Smooth muscle cell (in vitro differentiated cells): Measurements from ENCODE around the gene CASZ1. TPM values are rescaled to one million over a fixed set of nuclear protein-coding genes. Genes with fewer than 3 reads are reported as not detected.

Source experiments
- DNase-seq: peaks from one replicate; lab custom pipeline; 2025; ENCODE audit not compliant: unreplicated experiment; lab: John Stamatoyannopoulos, UW
- H2AFZ ChIP-seq: fragments of 200-600 bp; sonication (generic); 2 replicates; pipeline ENCODE4 v1.6.0; 2016; ENCODE audit warnings: antibody characterized with exemption, low read depth, mild to moderate bottlenecking
- H3F3A ChIP-seq: fragments of 200-600 bp; sonication (generic); 2 replicates; pipeline ENCODE4 v1.6.0; 2017; ENCODE audit warnings: antibody characterized with exemption, low read depth
- H3K27ac ChIP-seq: fragments of 200-600 bp; sonication (generic); 2 replicates; pipeline ENCODE4 v1.5.1; 2016; ENCODE audit warnings: low read depth, mild to moderate bottlenecking
- H3K27me3 ChIP-seq: fragments of 200-600 bp; sonication (generic); 2 replicates; pipeline ENCODE4 v1.6.1; 2016; ENCODE audit warnings: low read depth, mild to moderate bottlenecking
- H3K36me3 ChIP-seq: fragments of 200-600 bp; sonication (generic); 2 replicates; pipeline ENCODE4 v1.5.1; 2016; ENCODE audit warnings: low read depth
- H3K4me1 ChIP-seq: fragments of 200-600 bp; sonication (generic); 2 replicates; pipeline ENCODE4 v1.5.1; 2016; ENCODE audit warnings: low read depth
- H3K4me2 ChIP-seq: fragments of 200-600 bp; sonication (generic); 2 replicates; pipeline ENCODE4 v1.6.0; 2016; ENCODE audit warnings: mild to moderate bottlenecking
- H3K4me3 ChIP-seq: fragments of 200-600 bp; sonication (generic); 2 replicates; pipeline ENCODE4 v1.5.1; 2016; ENCODE audit warnings: mild to moderate bottlenecking
- H3K79me2 ChIP-seq: fragments of 200-600 bp; sonication (generic); 2 replicates; pipeline ENCODE4 v1.6.0; 2016; ENCODE audit warnings: low read depth, mild to moderate bottlenecking
- H3K9ac ChIP-seq: fragments of 200-600 bp; sonication (generic); 2 replicates; pipeline ENCODE4 v1.6.0; 2016; ENCODE audit warnings: low read depth
- H3K9me3 ChIP-seq: fragments of 200-600 bp; sonication (generic); replicated peaks from 2 replicates; pipeline ENCODE4 v1.5.1; 2016; ENCODE audit warnings: low read depth
- H4K20me1 ChIP-seq: fragments of 200-600 bp; sonication (generic); 2 replicates; pipeline ENCODE4 v1.6.0; 2016; ENCODE audit warnings: low read depth
- CTCF ChIP-seq: fragments of 200-600 bp; sonication (generic); IDR thresholded peaks from 2 replicates; pipeline ENCODE4 v1.5.1; 2017; ENCODE audit warnings: borderline replicate concordance, mild to moderate bottlenecking, antibody characterized with exemption; ENCODE audit not compliant: insufficient read depth, poor library complexity, severe bottlenecking
- WGBS: methylation state at CpG from one replicate; pipeline ENCODE4 v1.1.7; 2016; ENCODE audit warnings: low lambda C conversion rate; 5-methylcytosine and 5-hydroxymethylcytosine counted together
- polyA plus RNA-seq: library from polyadenylated mRNA; unstranded; fragments of >200 nt; fragmentation: Nextera tagmentation; extraction: Ambion mirVana; gene quantifications from 2 replicates; pipeline ENCODE4 v1.2.1, GENCODE V29; 2016
- total RNA-seq: library from RNA; depleted of rRNA; stranded (reverse); fragments of >200 nt; gene quantifications from 2 replicates; pipeline ENCODE4 v1.2.3, GENCODE V29; 2014

Gene CASZ1
- total and polyA plus RNA-seq, 2 experiments from 2014 or later: 0.70 to 1.9 TPM

GRCh38 chr1:10677491-10678391, 118.7 kb downstream of the CASZ1 start:
- Histone ChIP-seq H3K27me3 (no peaks in the 10 kb centered on the region), H3K4me2 (no peak overlapping the region), H3K79me2 (no peaks in the 10 kb centered on the region), H3K4me1 (peaks cover 57% of the 10 kb centered on the region), H3K4me3 (no peak overlapping the region), H2AFZ (no peak overlapping the region), H3F3A (no peaks in the 10 kb centered on the region), H3K9me3 (no peaks in the 10 kb centered on the region), H4K20me1 (no peaks in the 10 kb centered on the region), H3K9ac (no peak overlapping the region), H3K36me3 (no peaks in the 10 kb centered on the region), H3K27ac (no peak overlapping the region)
- TF ChIP-seq CTCF: no peak
- 86% methylated on average over 27 of the region's 27 CpGs for WGBS
- DNase-seq: no peak

- H3K9me3 ChIP-seq: no peaks in the 10 kb centered on the region
- no peak overlapping the region for H3K9ac ChIP-seq
- no peaks in the 10 kb centered on the region for H3K27me3 ChIP-seq
- no peak overlapping the region for H2AFZ ChIP-seq
- no peak for TF ChIP-seq CTCF
- H3K79me2 ChIP-seq: no peaks in the 10 kb centered on the region
- H3K36me3 ChIP-seq: no peaks in the 10 kb centered on the region
- no peaks in the 10 kb centered on the region for H3F3A ChIP-seq
- H3K4me1 ChIP-seq: peaks cover 49% of the 10 kb centered on the region
- no peak for DNase-seq
- 74% methylated on average over 13 of the region's 13 CpGs for WGBS
- no peak overlapping the region for H3K4me2 ChIP-seq
- H4K20me1 ChIP-seq: no peaks in the 10 kb centered on the region
- no peak overlapping the region for H3K27ac ChIP-seq
- no peak overlapping the region for H3K4me3 ChIP-seq
Measured at GRCh38 chr1:10676963-10677362, 119.5 kb downstream of the CASZ1 start.

GRCh38 chr1:10675813-10676212, 120.6 kb downstream of the CASZ1 start:
- Histone ChIP-seq H3K27ac (no peak overlapping the region), H3K79me2 (no peaks in the 10 kb centered on the region), H3K9ac (no peak overlapping the region), H3K27me3 (no peaks in the 10 kb centered on the region), H3K4me2 (no peak overlapping the region), H3F3A (no peaks in the 10 kb centered on the region), H2AFZ (no peak overlapping the region), H4K20me1 (no peaks in the 10 kb centered on the region), H3K36me3 (no peaks in the 10 kb centered on the region), H3K4me1 (peaks cover 41% of the 10 kb centered on the region), H3K4me3 (no peak overlapping the region), H3K9me3 (no peaks in the 10 kb centered on the region)
- WGBS: 97% methylated on average over 5 of the region's 5 CpGs
- no peak for TF ChIP-seq CTCF
- no peak for DNase-seq
